Caki2 (cell line): ENCODE data around the gene AADACL2. TPM values are rescaled to one million over a fixed set of nuclear protein-coding genes. Genes with fewer than 3 reads are reported as not detected.

Source experiments
- DNase-seq: peaks from one replicate; pipeline ENCODE4 v3.0.0-alpha.2; 2015; ENCODE audit warnings: low read depth
- in situ Hi-C: cut with HindIII; loops from 2 replicates; pipeline ENCODE4 v1.10.0; 2016; ENCODE audit warnings: low sequenced_read_pairs, low pct_unique_long_range_greater_than_20kb, mixed read lengths
- total RNA-seq: library from RNA; depleted of rRNA; stranded (reverse); fragments of >200 nt; shearing (Covaris generic); gene quantifications from 2 replicates; pipeline ENCODE4 v1.2.3, GENCODE V29; 2014; ENCODE audit warnings: low replicate concordance; rRNA removed

The AADACL2 gene
- total RNA-seq, 1 experiment from 2014 or later = not detected

DNA sequence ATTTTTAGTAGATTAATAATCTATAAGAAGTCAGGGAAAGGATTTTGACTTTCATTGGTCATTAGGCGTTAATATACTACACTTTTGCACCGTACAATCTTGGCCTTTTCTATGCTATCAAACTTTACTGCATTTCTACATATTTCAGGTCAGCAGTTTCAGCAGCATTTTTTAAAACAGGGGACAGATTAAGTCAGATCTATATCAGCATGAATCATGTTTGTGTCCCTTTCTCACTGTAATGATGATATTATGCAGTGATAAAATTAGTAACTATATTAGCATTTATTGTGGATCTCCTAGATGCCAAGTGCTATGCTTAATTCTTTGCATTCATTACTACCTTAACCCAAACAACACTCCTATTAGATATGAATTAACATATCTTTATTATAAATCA is 59.9 kb downstream of the AADACL2 start:
- no peak for DNase-seq
- in situ Hi-C loops = no loop called here

DNA sequence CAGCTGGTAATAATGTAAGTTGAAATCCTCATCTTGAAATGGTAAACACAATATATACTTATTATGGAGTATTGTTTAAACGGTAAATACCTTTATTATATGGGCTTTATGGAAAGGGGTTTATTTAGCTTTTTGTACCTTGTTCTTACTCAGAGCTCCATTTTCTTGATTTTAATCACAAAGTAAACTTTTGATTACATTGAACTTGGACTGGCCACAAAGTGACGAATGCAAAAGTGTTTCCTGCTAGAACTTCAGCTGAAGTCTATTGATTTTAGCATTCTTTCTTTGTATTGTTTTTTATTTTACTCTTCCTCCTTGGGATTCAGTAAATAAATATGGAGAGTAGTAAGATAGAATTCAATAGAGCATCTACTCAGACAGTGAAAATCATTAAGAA is 60.4 kb downstream of the AADACL2 start:
- in situ Hi-C loops = no loop called here
- DNase-seq = no peak

DNA sequence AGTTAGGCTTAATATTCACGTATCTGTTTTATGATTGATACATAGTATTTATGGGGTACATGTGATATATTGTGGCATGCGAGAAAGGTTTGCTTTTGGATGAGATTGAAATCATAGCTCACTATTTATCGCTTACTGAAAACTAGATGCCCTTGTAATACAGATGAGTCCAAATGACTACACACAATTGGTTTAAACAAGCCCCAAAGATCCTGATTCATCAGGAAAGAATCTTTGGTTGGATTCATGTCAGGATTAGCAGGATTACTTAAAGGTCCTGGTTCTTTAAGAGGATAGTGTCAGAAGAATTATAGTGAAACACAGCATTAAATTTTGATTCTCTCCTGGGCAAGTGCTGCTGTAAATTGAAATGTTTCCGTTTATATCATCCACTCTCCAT is 61.5 kb downstream of the AADACL2 start:
- in situ Hi-C loops = no loop called here
- no peak for DNase-seq

DNA sequence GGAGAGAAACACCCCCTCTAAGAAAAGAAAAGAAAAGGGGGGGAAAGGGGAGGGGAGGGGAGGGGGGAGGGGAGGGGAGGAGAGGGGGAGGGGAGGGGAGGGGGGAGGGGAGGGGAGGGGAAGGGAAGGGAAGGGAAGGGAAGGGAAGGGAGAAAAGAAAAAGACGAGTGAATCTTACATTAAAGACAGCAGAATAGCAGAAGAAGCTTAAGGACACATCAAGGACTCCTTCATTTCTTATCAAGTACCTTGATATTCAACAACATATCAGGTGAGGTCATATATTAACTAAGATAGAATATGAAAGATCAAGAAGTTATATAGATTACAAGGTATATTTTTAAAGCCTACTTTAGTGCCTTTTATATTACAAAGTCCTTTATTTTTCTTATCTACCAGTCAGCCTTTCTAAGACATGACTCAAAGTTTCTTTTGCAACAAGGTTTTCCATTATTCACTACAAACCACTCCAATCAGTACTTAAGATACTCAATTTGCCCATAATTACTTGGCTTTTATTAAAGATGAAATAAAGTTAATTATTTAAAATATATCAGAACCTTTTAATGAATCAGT is 62.5 kb downstream of the AADACL2 start:
- in situ Hi-C loops = no loop called here
- no peak for DNase-seq

DNA sequence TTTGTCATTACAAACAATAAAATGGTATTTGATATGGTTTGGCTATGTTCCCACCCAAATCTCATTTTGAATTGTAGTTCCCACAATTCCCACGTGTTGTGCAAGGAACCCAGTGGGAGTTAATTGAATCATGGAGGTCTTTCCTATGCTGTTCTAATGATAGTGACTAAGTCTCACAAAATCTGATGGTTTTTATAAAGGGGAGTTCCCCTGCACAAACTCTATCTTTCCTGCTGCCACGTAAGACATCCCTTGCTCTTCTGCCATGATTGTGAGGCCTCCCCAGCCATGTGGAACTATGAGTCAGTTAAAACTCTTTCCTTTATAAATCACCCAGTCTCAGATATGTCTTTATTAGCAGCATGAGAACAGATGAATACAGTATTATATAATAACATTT is 64.7 kb downstream of the AADACL2 start:
- in situ Hi-C loops = no loop called here

DNA sequence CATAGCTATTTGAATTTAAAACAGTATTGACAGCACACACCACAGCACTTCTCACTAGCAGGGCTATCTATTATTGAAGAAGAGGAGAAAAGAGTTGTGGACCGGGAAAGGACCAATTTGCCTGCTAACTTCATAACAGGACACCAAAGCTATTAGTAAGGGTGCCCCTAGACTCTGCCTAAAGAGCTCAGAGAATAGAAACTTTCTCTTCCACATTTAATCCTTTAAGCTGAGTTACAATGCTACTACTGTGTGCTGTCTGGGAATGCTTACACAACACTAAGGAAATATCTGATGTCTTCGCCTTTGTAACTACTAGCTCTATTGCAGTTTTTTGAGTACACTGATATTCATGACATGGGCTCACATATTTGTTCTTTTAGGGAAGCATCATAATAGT is 66.7 kb downstream of the AADACL2 start:
- DNase-seq = no peak
- in situ Hi-C loops = no loop called here

More for the DNA sequence above, 64.7 kb downstream of the AADACL2 start:
- DNase-seq = peak; percentile 41

DNA sequence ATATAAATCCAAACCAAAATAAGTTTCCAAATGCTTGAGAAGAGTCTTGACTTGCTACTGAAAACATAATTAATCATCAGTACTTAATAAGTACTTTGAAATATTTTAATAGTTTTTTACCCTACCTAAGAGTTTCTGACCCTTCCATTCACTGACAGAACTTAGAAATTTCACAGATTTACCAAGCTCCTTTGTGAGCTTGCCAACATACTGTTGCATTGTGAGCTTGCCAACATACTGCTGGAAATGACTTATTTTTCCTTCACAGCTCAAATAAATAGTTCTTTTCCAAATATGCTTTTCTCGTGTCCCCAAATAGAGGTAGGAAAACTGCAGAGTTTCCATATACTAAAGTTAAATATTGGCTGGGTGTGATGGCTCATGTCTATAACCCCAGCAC is 70.5 kb downstream of the AADACL2 start:
- in situ Hi-C loops = no loop called here
- DNase-seq = no peak

DNA sequence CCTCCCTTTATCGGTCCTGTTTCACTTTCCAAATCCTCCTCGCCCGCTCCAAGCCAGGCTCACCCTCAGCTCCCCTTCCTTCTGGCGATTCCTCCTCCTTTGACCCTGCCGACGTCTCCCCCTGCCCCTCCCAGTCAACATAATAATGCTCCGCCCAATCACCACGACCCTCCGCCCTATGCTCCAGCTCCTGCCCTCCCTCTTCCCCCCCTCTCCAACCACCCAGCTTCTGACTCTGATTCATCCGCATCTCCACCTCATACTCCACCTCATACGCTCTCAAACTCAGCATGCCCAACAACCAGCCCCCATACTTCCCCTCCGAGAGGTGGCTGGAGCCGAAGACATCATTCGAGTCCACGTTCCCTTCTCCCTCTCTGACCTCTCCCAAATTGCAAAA is 73.1 kb downstream of the AADACL2 start:
- in situ Hi-C loops = no loop called here
- DNase-seq = no peak

Other genes starting within 250 kb of the AADACL2 start
- gene AADAC, start 80.2 kb downstream of the AADACL2 start, total RNA-seq = not detected in 2 replicates
- gene SUCNR1, start 139.7 kb downstream of the AADACL2 start, total RNA-seq = 0.47 TPM in 1 of 2 replicates, not detected in the other